NCI-H2171 treated with DMSO at 0.1 percent for 48 hours (cell line): ENCODE data around the gene MEIOB.
A peak's percentile ranks its signal among the peaks of the same experiment; 100 is the strongest.
"Not testable (repeated sequence)": the region's sequence is repeated elsewhere in the genome, so short reads cannot be mapped to it uniquely, and the experiment has no call there.

Experiments
- DNase-seq: peaks from one replicate; lab custom pipeline; 2025; lab: John Stamatoyannopoulos, UW

Gene MEIOB

GRCh38 chr16:1876468-1876867 is 4.5 kb upstream of the MEIOB start:
- DNase-seq = no peak

- not testable (repeated sequence) for DNase-seq
These were observed 4.1 kb upstream of the MEIOB start for GRCh38 chr16:1876066-1876465.

GRCh38 chr16:1874854-1875253 is 2.9 kb upstream of the MEIOB start:
- DNase-seq = no peak

GRCh38 chr16:1870365-1871082 is 1.4 kb downstream of the MEIOB start:
- no peak for DNase-seq

GRCh38 chr16:1865902-1866690 is 5.9 kb downstream of the MEIOB start:
- DNase-seq = peak; percentile 6

GRCh38 chr16:1863681-1864460 is 8.1 kb downstream of the MEIOB start:
- DNase-seq = peak; percentile 48

- DNase-seq = no peak
These were observed 9.6 kb downstream of the MEIOB start for GRCh38 chr16:1862394-1862793.

GRCh38 chr16:1861730-1862129 is 10.2 kb downstream of the MEIOB start:
- no peak for DNase-seq

GRCh38 chr16:1859650-1860049 is 12.3 kb downstream of the MEIOB start:
- no peak for DNase-seq

GRCh38 chr16:1858189-1858865 is 13.6 kb downstream of the MEIOB start:
- DNase-seq = no peak

GRCh38 chr16:1857433-1858097 is 14.4 kb downstream of the MEIOB start:
- DNase-seq = no peak

- DNase-seq = no peak
These were observed 20.2 kb downstream of the MEIOB start for GRCh38 chr16:1851793-1852192.

- no peak for DNase-seq
These were observed 21.0 kb downstream of the MEIOB start for GRCh38 chr16:1850981-1851380.

GRCh38 chr16:1846416-1846815 is 25.5 kb downstream of the MEIOB start:
- DNase-seq = no peak

- DNase-seq = no peak
These were observed 26.0 kb downstream of the MEIOB start for GRCh38 chr16:1845985-1846384.

GRCh38 chr16:1839554-1839953 is 32.4 kb downstream of the MEIOB start:
- DNase-seq = no peak

GRCh38 chr16:1834096-1834495 is 37.9 kb downstream of the MEIOB start:
- DNase-seq = no peak

- no peak for DNase-seq
These were observed 39.0 kb downstream of the MEIOB start for GRCh38 chr16:1832838-1833454.

- no peak for DNase-seq
These were observed 40.5 kb downstream of the MEIOB start for GRCh38 chr16:1831186-1832075.

GRCh38 chr16:1830213-1830612 is 41.8 kb downstream of the MEIOB start:
- DNase-seq = no peak
